HEK293T (cell line): ENCODE measurements around the gene GAD2.

Source experiments
- CTCF ChIA-PET: fragments of 350-600 bp; formaldehyde crosslinking; extraction: SDS; loops from one replicate; lab custom pipeline; 2021; ENCODE audit warnings: antibody characterized with exemption, inconsistent platforms; lab: Yijun Ruan, JAX
- POLR2A ChIA-PET: fragments of 350-600 bp; formaldehyde crosslinking; extraction: SDS; loops from one replicate; lab custom pipeline; 2020; ENCODE audit warnings: antibody characterized with exemption, inconsistent platforms; lab: Yijun Ruan, JAX
- DNase-seq: peaks from one replicate; pipeline ENCODE4 v3.0.0; 2012; ENCODE audit warnings: mixed read lengths; ENCODE audit errors: extremely low spot score
- ARNT ChIP-seq: fragments of 450-650 bp; IDR thresholded peaks from 2 replicates; pipeline ENCODE4 v1.6.1; 2017; ENCODE audit warnings: mild to moderate bottlenecking
- BHLHE40 ChIP-seq: fragments of 450-650 bp; IDR thresholded peaks from 2 replicates; pipeline ENCODE4 v1.6.1; 2016; ENCODE audit warnings: mild to moderate bottlenecking, moderate library complexity, borderline replicate concordance
- CTBP1 ChIP-seq: fragments of 450-650 bp; IDR thresholded peaks from 2 replicates; pipeline ENCODE4 v1.6.1; 2016; ENCODE audit warnings: borderline replicate concordance
- ELF4 ChIP-seq: fragments of 450-650 bp; IDR thresholded peaks from 2 replicates; pipeline ENCODE4 v1.6.1; 2017; ENCODE audit warnings: antibody characterized with exemption
- FOXA1 ChIP-seq: fragments of 450-650 bp; IDR thresholded peaks from 2 replicates; pipeline ENCODE4 v1.6.1; 2016; ENCODE audit warnings: mild to moderate bottlenecking
- FOXK2 ChIP-seq: fragments of 450-650 bp; IDR thresholded peaks from 2 replicates; pipeline ENCODE4 v1.6.1; 2016; ENCODE audit warnings: mild to moderate bottlenecking
- FOXM1 ChIP-seq: fragments of 450-650 bp; IDR thresholded peaks from 2 replicates; pipeline ENCODE4 v1.6.1; 2017; ENCODE audit warnings: mild to moderate bottlenecking, borderline replicate concordance
- HDGF ChIP-seq: fragments of 450-650 bp; IDR thresholded peaks from 2 replicates; pipeline ENCODE4 v1.6.1; 2017; ENCODE audit warnings: antibody characterized with exemption, borderline replicate concordance
- L3MBTL2 ChIP-seq: fragments of 450-650 bp; conservative IDR thresholded peaks from 2 replicates; pipeline ENCODE4 v1.6.1; 2016; ENCODE audit warnings: mild to moderate bottlenecking
- LEF1 ChIP-seq: fragments of 450-650 bp; IDR thresholded peaks from 2 replicates; pipeline ENCODE4 v1.6.1; 2017; ENCODE audit warnings: mild to moderate bottlenecking, borderline replicate concordance
- NFRKB ChIP-seq: fragments of 450-650 bp; IDR thresholded peaks from 2 replicates; pipeline ENCODE4 v1.6.1; 2016; ENCODE audit warnings: mild to moderate bottlenecking, moderate library complexity
- SP1 ChIP-seq: fragments of 450-650 bp; IDR thresholded peaks from 2 replicates; pipeline ENCODE4 v1.6.1; 2017
- SUZ12 ChIP-seq: fragments of 450-650 bp; IDR thresholded peaks from 2 replicates; pipeline ENCODE4 v1.6.1; 2016; ENCODE audit warnings: mild to moderate bottlenecking
- TARDBP ChIP-seq: fragments of 450-650 bp; IDR thresholded peaks from 2 replicates; pipeline ENCODE4 v1.6.1; 2016
- ZNF384 ChIP-seq: fragments of 450-650 bp; IDR thresholded peaks from 2 replicates; pipeline ENCODE4 v1.6.1; 2016
- TF ChIP-seq, protein P1 (sequence below): fragments of 450-650 bp; IDR thresholded peaks from 2 replicates; pipeline ENCODE4 v1.6.1; 2016

GAD2 gene

DNA sequence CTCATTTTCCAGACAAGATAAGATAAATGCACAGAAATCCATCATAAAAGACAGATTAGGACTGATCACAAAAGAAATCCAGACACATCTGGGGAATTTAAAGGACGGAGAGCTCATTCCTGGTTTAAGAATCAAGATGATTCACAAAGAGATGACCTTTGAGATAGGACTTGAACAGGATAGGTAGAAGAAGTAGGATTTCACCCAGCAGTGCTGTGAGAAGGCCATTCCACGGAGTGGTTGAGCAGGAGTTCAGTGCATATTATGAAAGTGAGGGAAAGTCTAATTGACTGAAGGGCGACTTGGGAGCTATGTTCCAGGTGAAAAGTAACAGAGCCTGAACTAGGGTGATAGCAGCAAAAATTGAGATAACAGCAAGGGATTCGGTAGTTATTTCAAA is 73.7 kb downstream of the GAD2 start:
- POLR2A ChIA-PET, result no interaction called here
- DNase-seq, result no peak
- TF ChIP-seq SUZ12 (no peak), LEF1 (no peak), NFRKB (no peak), SP1 (no peak), ZNF384 (no peak), ARNT (no peak), HDGF (no peak), TARDBP (no peak), FOXA1 (no peak), ELF4 (no peak), BHLHE40 (no peak), FOXM1 (no peak), L3MBTL2 (no peak), CTBP1 (no peak), FOXK2 (no peak)
- TF ChIP-seq, protein P1, sequence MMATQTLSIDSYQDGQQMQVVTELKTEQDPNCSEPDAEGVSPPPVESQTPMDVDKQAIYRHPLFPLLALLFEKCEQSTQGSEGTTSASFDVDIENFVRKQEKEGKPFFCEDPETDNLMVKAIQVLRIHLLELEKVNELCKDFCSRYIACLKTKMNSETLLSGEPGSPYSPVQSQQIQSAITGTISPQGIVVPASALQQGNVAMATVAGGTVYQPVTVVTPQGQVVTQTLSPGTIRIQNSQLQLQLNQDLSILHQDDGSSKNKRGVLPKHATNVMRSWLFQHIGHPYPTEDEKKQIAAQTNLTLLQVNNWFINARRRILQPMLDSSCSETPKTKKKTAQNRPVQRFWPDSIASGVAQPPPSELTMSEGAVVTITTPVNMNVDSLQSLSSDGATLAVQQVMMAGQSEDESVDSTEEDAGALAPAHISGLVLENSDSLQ, result no peak
- CTCF ChIA-PET, result interaction anchor here (0.6 kb wide), 1 partner anchor 43 kb away, joined by 3 read pairs; no protein-coding TSS in a partner anchor

DNA sequence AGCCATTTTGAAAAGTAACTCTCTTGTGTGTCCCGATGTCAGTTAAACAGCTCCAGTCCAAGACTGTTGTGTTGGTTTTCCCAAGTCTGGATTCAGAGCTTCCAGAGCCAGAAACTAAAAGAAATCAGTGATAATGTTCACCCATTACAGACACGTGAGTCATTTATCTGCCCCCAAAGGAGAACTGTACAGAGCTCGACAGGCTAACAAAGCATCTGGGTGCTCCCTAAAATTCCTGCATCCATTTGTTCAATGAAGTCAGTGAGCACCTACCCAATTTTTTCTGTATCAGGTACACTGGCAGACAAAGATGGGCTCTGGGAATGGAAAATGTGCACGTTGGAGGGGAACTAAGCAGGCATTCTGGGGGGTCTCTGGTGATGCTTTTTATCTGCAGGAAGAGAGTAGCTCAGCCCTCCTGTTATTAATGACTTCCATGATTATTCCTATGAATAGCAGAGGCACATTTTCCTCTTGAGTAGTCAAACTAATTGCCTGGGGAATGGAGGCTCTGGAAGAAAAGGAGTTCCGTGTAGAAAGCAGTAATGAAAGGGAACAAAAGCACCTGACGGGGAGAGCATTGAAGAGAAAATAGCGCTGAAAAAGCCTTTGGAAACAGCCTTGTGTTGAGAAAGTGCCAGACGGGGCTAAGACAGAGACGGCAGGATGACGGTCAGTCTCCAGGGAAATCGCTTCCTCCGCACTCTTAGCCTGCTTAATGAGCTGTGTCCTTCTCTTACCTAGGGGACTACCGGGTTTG is 75.3 kb downstream of the GAD2 start:
- DNase-seq, result no peak
- POLR2A ChIA-PET, result no interaction called here
- CTCF ChIA-PET, result no interaction called here
- no peak for TF ChIP-seq L3MBTL2
- TF ChIP-seq BHLHE40, result no peak
- TF ChIP-seq NFRKB, result no peak
- no peak for TF ChIP-seq SP1
- TF ChIP-seq TARDBP, result no peak
- no peak for TF ChIP-seq HDGF
- no peak for TF ChIP-seq CTBP1
- no peak for TF ChIP-seq ZNF384
- TF ChIP-seq FOXM1, result no peak
- TF ChIP-seq SUZ12, result no peak
- TF ChIP-seq ELF4, result no peak
- no peak for TF ChIP-seq FOXA1
- TF ChIP-seq ARNT, result no peak
- no peak for TF ChIP-seq FOXK2
- no peak for TF ChIP-seq LEF1
- TF ChIP-seq, protein P1, result no peak

DNA sequence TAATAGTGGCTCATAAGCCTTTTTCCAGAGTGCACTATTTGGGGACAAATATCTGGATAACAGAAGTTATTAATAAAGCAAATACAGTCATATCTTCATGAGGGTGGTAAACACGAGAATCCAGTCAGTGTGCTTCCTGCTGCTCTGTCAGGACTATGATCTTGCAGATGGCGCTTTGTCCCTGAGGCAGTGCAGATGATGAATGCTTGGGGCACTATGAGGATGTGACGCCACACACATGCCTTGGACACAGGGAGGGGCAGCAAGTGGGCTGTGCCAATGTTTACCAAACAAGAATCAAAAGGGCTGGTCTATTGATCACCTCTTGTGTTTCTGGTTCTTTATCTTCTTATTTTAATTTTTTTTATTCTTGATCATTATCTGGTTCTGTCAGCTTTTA is 79.8 kb downstream of the GAD2 start:
- CTCF ChIA-PET, result no interaction called here
- DNase-seq, result no peak

DNA sequence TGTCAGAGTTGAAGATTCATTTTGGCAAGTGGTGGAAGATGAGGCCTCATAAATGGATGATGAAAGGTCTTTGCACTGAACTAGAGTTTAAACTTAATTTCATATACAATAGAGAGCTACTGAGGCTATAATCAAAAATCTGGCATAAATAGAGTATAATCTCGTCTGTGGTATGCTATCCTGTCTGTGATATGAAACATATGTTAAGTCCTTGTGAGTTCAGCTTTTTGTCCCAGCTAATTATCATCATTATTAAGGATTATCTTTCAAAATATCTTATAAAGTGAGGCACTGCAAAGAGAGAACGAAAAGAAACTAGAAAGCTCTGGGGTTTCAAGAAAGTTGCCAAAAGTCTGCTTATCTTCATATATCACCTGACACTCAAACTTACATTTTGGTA is 83.4 kb downstream of the GAD2 start:
- ChIA-PET CTCF (no interaction called here), POLR2A (no interaction called here)
- DNase-seq, result no peak
- TF ChIP-seq ARNT (no peak), HDGF (no peak), LEF1 (no peak), L3MBTL2 (no peak), SUZ12 (no peak), ZNF384 (no peak), ELF4 (no peak), FOXA1 (no peak), CTBP1 (no peak), FOXM1 (no peak), FOXK2 (no peak), NFRKB (no peak), SP1 (no peak), TARDBP (no peak), BHLHE40 (no peak)
- TF ChIP-seq, protein P1, result no peak

More for the DNA sequence above, 79.8 kb downstream of the GAD2 start:
- no peak for TF ChIP-seq FOXA1
- TF ChIP-seq ARNT, result no peak
- TF ChIP-seq, protein P1, result no peak
- no peak for TF ChIP-seq SUZ12
- TF ChIP-seq NFRKB, result no peak
- TF ChIP-seq ZNF384, result no peak
- no peak for TF ChIP-seq L3MBTL2
- POLR2A ChIA-PET, result no interaction called here

DNA sequence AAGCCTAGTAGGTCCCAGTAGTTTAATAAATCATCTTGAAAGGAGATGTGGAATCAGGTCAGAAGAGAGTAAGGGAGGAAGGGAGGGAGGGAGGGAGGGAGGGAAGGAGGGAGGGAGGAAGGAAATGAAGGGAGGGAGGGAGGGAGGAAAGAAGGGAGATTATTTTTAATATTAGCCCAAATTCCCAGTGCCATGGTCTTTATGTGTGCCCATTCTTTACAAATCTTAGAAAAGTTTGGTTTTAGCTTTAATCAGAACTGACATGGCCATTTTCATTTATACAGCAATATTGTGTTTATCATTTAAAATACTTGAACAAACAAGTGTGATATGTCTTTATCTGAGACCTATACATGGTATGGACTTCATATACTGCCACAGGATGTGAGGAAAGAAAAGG is 86.8 kb downstream of the GAD2 start:
- ChIA-PET POLR2A (no interaction called here), CTCF (no interaction called here)
- TF ChIP-seq, protein P1, result no peak
- TF ChIP-seq SP1 (no peak), HDGF (no peak), TARDBP (no peak), ELF4 (no peak), CTBP1 (no peak)
- DNase-seq, result no peak
